Stimulated activated CD8-positive, alpha-beta memory T cell treated with anti-CD3 and anti-CD28 coated beads, Interleukin-4, amount 100 ng/mL, for 1 hour (primary cell): ENCODE data around the gene PLA2G6.
"Not testable (repeated sequence)": the region's sequence is repeated elsewhere in the genome, so short reads cannot be mapped to it uniquely, and the experiment has no call there.

Experiments
- DNase-seq, 2 donors: peaks; one replicate each; pipeline ENCODE4 v3.0.0-alpha.2; 2020; ENCODE audit warnings: low read depth in 2 of 2, low spot score in 1 of 2

The PLA2G6 gene

DNA sequence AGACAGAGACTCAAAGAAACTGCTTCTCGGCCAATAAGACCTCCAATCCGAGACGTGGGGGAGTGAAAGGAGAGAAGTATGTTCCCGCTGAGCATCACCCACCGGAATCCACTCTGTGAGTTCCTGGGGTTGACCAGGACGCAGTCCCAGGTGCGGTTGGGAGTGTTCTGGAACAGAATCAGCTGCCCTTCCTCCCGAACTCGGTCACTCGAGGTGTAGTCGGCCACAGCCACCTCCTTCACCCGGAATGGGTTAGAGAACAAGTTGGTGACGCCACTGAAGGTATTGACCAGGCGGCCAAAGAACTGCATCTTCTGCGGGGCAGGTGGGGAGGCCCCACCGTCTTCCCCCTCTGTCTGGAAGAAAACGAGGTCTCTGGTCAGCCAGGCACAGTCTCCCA, 12.5 kb downstream of the PLA2G6 start:
- no peak for DNase-seq

- no peak for DNase-seq
Observed at GRCh38 chr22:38167988-38168407, 13.6 kb downstream of the PLA2G6 start.

GRCh38 chr22:38165922-38166593, 15.6 kb downstream of the PLA2G6 start:
- DNase-seq, result no peak

DNA sequence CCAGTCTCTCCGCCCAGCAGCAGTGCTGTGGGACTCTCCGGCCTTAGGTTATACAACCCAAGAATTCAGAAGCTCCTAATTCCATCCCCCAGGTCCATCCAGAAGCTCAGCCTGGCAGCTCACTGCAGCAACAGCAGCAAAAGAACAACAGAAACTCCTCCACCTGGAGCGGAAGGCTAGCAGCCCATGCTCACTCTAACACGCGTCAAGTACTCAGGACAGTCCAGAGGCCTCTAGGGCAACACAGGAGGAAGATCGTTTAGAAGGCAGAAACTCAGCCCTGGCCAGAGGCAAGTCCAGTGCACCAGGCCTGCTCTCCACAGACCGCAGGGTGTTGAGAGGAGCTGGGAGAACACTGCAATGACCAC, 17.1 kb downstream of the PLA2G6 start:
- no peak for DNase-seq

DNA sequence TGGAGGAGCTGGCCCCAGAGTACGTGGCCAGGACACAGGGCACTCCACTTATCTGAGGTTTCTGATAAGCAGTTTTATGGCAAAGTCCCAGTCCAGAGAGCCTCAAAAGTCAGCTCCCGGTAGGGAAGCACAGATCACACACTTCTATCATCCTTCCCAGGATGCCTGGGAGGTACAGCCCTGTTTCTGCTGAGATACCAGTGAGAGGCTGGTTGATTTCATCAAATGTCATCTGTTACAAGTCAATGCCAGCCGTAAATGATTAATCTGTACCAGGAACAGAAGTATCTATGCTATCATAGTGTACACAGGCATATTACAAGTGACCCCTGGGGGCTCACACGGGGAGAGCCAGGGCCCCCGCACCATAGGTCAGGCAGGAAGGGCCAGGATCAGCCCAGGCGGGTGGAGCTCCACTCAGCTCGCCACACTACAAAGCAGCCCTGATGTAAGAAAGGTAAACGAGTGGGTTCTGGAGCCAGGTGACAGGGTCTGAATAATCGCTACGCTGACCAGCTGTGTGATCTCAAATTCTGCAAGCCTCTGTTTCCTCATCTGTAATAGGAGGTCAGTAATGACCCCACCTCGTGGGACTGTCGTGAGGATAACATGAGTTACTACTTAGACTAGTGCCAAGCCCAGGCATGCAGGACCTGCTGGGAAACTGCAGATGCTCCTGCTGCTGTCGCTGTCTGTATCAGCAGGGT, 17.6 kb downstream of the PLA2G6 start:
- no peak for DNase-seq

DNA sequence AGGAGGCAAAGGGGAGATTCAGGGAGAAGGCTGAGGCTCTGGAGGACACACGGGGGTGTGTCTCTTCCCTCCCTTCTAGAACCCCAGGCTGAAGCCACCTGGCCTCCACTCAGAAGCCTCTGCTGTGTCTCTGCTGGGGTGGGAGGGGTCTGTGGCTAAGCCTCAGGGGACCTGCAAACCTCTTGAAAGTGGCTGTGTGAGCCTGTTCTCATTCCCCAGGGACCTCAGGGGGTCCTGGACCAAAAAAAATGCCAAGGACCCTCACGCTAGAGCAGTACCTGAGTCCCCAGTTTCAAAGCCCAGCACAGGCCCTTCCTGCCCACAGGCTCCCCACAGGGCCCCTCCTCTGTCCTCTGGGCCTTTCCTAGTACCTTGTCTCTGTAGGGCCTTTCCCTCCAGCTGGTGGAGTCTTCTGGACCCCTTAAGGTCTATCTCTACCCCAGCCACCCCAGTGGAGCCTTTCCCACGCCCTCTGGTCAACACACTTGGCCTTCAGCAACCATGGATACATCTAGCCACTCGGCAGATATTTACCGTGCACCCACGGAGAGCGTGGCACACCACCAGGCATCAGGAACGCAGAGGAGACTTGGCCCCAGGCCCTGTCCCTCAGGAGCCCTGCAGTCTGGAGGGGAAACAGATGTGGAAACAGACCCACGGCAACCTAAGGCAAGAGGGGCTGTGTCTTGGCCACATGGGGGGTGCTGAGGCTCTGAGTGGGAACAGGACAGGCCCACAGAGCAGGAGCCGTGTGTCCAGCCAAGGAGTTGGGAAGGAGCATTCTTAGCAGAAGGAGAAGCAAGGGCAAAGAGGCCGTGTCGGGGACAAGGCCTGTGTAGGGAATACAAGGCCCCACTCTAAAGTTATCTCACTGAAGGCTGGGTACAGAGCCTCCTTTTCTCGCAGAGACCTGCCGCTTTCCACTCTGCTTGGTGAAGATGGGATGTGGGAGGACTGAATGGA, 18.5 kb downstream of the PLA2G6 start:
- no peak for DNase-seq

DNA sequence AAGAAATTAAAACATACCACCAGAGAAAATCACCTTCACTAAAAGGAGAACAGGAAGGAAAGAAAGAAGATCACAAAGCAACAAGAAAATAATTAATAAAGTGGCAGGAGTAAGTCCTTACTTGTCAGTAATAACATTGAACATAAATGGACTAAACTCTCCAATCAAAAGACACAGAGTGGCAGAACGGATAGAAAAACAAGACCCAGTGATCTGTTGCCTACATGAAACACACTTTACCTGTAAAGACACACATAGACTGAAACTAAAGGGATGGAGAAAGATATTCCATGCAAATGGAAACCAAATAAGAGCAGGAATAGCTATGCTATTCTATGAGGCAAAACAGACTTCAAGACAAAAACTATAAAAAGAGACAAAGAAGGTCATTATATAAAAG, 25.9 kb downstream of the PLA2G6 start:
- DNase-seq, result no peak

DNA sequence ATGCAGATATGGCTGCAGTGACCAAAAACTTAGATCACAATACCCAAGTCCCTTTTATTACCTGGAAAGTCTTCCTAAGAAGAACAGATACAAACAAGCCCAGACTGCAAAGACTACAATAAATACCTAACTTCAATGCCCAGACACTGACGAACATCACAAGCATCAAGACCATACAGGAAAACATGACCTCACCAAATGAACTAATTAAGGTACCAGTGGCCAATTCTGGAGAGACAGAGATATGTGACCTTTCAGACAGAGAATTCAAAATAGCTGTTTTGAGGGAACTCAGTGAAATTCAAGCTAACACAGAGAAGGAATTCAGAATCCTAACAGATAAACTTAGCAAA, 27.1 kb downstream of the PLA2G6 start:
- DNase-seq, result not testable (repeated sequence)

DNA sequence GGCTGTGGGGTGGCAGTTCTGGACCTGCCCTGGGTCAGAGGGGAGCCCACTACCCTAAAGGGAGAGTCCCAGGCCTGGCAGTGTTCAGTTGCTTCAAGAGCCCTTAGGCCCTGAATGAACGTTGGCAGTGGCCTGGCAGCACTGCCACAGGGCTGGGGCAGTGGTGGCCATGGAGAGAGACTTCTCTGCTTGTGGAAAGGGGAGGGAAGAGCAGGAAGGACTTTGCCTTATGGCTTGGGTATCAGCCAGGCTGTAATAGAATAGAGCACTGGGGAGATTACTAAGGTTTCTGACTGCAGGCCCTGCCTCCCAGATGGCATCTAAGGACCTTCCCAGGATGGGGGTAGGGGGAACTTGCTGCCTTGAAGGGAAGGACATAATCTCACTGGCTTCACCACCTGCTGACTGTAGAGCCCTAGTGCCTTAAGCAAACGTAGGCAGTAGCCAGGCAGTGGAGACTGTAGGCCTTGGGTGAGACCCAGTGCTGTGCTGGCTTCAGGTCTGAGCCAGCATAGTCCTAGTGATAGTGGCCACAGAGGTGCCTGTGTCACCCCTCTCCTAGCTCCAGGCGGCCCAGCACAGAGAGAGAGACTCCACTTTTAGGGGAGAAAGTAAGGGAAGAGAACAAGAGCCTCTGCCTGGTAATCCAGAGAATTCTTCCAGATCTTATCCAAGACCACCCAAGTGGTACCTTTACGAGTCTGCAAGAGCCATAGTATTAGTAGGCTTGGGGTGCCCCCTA, 27.6 kb downstream of the PLA2G6 start:
- no peak for DNase-seq

DNA sequence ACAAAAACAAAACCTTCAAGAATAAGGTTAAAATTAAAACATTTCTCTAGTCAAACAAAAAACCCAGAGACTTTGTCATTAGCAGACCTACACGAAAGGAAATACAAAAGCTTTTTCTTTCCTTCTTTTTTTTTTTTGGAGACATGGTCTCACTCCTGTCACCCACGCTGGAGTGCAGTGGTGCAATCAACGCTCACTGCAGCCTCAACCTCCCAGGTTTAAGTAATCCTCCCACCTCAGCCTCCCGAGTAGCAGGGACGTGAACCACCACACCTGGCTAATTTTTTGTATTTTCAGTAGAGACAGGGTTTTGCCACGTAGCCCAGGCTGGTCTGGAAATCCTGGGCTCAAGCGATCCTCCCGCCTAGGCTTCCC, 30.5 kb downstream of the PLA2G6 start:
- no peak for DNase-seq

DNA sequence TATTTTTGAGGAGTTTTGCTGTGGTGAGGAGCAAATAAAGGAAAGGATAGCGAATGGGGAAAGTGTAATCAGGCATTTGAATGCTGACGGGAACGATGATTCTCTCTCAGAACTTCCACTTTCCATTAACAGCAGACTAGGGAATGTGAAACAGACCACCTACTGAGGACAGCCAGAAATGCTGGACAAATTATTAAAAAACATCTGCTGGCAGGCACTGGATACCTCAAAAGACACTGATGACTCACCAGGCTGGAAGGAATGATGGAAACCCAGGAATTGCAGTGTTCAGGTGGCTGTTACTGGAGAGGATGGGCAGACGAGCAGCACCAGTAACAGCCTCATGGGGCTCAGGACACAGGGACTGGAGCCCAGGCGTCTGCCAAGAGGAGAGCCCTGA, 33.4 kb downstream of the PLA2G6 start:
- DNase-seq, result no peak

DNA sequence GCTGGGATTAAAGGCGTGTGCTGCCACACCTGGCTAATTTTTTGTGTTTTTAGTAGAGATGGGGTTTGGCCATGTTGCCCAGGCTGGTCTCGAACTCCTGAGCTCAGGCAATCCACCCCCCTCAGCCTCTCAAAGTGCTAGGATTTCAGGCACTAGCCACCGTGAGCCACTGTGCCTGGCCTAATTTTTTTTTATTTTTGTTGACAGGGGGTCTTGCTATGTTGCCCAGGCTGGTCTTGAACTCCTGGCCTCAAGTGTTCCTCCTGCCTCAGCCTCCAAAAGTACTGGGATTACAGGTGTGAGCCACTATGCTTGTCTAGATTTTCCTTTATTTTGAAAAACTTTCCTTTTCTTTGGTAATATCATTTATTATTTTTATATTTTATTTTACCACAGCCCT, 35.5 kb downstream of the PLA2G6 start:
- not testable (repeated sequence) for DNase-seq

GRCh38 chr22:38144025-38144405, 37.6 kb downstream of the PLA2G6 start:
- no peak for DNase-seq

- no peak for DNase-seq
Observed at GRCh38 chr22:38142606-38143005, 39.0 kb downstream of the PLA2G6 start.

GRCh38 chr22:38141217-38141973, 40.2 kb downstream of the PLA2G6 start:
- DNase-seq, result no peak

DNA sequence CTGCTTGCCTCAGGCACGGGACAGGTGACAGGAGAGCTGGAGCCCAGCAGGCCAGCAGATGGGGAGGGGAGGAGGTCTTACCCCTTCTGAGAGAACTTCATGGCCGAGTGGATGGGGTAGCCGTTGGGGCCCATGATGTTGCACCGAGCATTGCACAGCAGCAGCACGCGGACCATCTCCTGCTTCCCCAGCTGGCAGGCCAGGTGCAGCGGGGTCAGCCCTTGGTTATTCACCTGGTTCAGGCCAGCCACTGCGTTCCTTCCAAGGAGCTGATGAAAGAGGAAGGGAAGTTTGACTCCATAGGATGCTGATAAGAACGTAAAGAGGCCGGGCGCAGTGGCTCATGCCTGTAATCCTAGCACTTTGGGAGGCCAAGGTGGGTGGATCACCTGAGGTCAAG, 41.7 kb downstream of the PLA2G6 start:
- DNase-seq, result no peak

DNA sequence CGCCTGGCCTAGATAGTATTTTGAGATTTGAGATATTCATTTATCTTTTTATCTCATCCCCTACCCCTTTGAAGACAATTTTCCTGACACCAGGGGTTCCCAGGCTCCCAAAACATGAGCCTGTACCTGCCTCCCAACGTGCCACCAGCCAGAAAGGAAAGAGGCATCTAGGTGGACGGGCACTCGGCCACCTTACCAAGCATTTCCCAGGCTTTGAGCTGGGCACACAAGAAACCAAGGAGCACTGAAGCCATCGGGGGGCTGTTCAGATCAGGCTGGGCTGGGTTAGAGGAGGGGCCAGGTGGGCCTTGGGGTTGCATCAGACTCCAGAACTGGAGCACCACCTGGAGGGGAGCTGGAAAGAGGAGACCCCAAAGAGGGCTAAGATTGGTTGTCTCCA, 42.7 kb downstream of the PLA2G6 start:
- no peak for DNase-seq

DNA sequence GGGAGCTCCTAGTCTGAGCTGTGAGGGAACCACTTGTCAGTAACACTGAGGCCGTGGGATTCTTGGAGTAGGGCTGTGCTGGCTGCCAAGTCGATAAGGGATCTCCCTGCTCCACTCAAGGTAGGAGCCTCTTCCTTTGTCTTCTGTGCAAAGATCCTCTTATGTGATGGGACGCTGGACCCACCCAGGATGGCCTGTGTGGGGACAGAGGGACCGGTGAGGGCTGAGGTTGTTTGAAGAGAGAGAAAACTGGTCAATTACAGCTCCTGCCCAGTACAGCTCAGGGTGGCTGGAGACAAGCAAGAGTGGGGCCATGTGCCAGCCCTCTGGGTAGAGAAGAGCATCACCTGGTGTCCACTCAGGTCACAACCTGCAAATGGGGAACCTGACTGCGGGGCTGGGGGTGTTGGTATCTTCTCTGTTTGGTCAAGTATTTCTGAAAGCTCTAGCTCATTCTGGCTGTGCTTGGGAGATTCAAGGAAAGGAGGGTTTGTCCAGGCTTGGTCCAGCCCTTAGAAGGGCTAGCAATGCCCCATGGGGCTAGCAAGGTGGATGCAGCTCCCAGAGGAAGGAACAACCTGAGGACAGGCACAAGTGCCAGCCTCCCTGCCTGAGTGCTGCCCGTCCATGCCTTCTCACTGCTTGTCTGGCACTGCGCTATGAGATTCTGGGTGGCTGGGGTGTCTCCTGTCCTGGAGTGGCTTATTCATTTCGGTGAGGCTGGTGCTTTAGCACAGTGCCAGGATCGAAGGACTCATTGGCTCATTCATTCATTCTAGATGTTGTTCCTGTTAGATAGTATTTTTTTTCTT, 43.5 kb downstream of the PLA2G6 start:
- no peak for DNase-seq

DNA sequence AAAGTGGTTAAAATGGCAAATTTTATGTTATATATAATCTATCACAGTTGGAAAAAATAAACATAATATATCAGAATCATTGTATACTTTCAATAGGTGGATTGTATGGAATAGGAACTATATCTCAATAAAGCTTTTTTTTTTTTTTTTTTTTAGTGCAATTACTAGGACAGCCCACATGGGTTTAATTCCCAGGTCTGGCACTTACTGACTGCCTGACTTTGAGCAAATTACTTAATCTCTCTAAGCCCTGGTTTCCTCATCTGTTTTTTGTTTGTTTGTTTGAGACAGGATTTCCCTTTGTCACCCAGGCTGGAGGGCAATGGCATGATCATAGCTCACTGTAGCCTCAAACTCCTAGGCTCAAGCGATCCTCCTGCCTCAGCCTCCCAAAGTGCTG, 45.0 kb downstream of the PLA2G6 start:
- DNase-seq, result no peak
